Measurements from ENCODE around the gene GET3. TPM values are rescaled to one million over a fixed set of nuclear protein-coding genes. Genes with fewer than 3 reads are reported as not detected.

The GET3 gene
- total and polyA plus RNA-seq, 2 donors (not counting 3 experiments of a cell fraction or from before 2014, with no cell fraction given) = 74.8 to 197 TPM

- DNase-seq (ENCODE audit: low read depth, low spot score) = no peak
- POLR2A ChIA-PET = interaction anchor here (1.6 kb wide), 1 partner anchor 29 kb away, joined by 5 read pairs; the partner anchor contains the start of gene JUNB
- intact Hi-C loops (cut with micrococcal nuclease) (no loop called here), dilution Hi-C loops (cut with MboI; ENCODE audit: extremely low pct_ligation_motif_present, low sequenced_read_pairs) (no loop called here)
- Histone ChIP-seq H3K9me3 (replicated peaks; ENCODE audit: control insufficient read depth, insufficient read depth, low read length) (no peaks in the 10 kb centered on the region), H3K79me2 (ENCODE audit: control insufficient read depth, insufficient read depth, low read length) (no peaks in the 10 kb centered on the region), H3K27me3 (ENCODE audit: control insufficient read depth in 2 of 2, insufficient read depth in 2 of 2, low read length in 2 of 2) (no peaks in the 10 kb centered on the region), H2AFZ (ENCODE audit: low read depth, low read length) (no peak overlapping the region), H3K4me2 (ENCODE audit: insufficient read depth, low read length) (no peak overlapping the region), H3K9ac (replicated peaks; ENCODE audit: extremely low read depth, insufficient read depth, low read length) (no peak overlapping the region), H3K9me1 (replicated peaks; ENCODE audit: control insufficient read depth, extremely low read depth, insufficient read depth, low read length) (no peaks in the 10 kb centered on the region), H3K4me1 (ENCODE audit: control insufficient read depth, extremely low read depth, insufficient read depth, low read length) (no peaks in the 10 kb centered on the region), H3K36me3 (ENCODE audit: control insufficient read depth in 2 of 2, extremely low read depth in 1 of 2, insufficient read depth in 2 of 2, low read length in 2 of 2) (no peaks in the 10 kb centered on the region), H4K20me1 (replicated peaks; ENCODE audit: control insufficient read depth, extremely low read depth, insufficient read depth, low read length) (no peaks in the 10 kb centered on the region), H3K4me3 (replicated peaks in 1 of 3; ENCODE audit: insufficient read depth in 1 of 3, low read depth in 1 of 3, low read length in 3 of 3) (no peak overlapping the region), H3K27ac (ENCODE audit: insufficient read depth, low read depth, low read length) (no peak overlapping the region)
- CTCF ChIA-PET = interaction anchor here (9.9 to 12.6 kb wide), 3 partner anchors 12 to 85 kb away, joined by 144 to 524 read pairs (median 481); partner anchors contain the start of genes HOOK2, JUNB, PRDX2 and THSD8
- TF ChIP-seq FOS (IDR thresholded peaks at IDR 0.05; ENCODE audit: borderline replicate concordance, insufficient read depth, low read length) (no peak), EZH2 (IDR thresholded peaks at IDR 0.05; ENCODE audit: borderline replicate concordance, low read depth, low read length, severe bottlenecking) (no peak), MAX (IDR thresholded peaks at IDR 0.05; ENCODE audit: insufficient read depth, insufficient read length) (no peak), JUN (IDR thresholded peaks at IDR 0.05; ENCODE audit: borderline replicate concordance, insufficient read depth, insufficient read length, low read depth) (no peak), CTCF (IDR thresholded peaks at IDR 0.05; ENCODE audit: extremely low read depth in 1 of 2, insufficient read depth in 1 of 2, low read depth in 1 of 2, low read length in 2 of 2) (no peak), POLR2AphosphoS5 (IDR thresholded peaks at IDR 0.05; ENCODE audit: insufficient read depth, low read depth, low read length) (no peak), POLR2A (IDR thresholded peaks at IDR 0.05; ENCODE audit: low read depth, low read length) (no peak), MYC (IDR thresholded peaks at IDR 0.05; ENCODE audit: low read depth, low read length) (no peak), GATA2 (IDR thresholded peaks at IDR 0.05; ENCODE audit: insufficient read depth, insufficient read length, low read depth, low read length) (no peak)
- FAIRE-seq = no peak
- no TSS peak for BruUV-seq (replicated peaks)
These were observed 25.8 kb downstream of the GET3 start for GRCh38 chr19:12763100-12763499.

Data from endothelial cell of umbilical vein (primary cell).